Measurements from ENCODE around the gene LRRC74A.

LRRC74A gene

GRCh38 chr14:76812093-76812421 is 14.2 kb upstream of the LRRC74A start:
- DNase-seq (ENCODE audit: low read depth, low spot score) = no peak
- H3K27ac ChIP-seq = no peak overlapping the region
- H3K9ac ChIP-seq (ENCODE audit: insufficient read length) = peak overlapping the region; percentile 80
- peaks cover 14% of the 10 kb centered on the region; the same call in 1 of the 2 replicates for H3K36me3 ChIP-seq (ENCODE audit: insufficient read depth, low read length)
- TF ChIP-seq EZH2 (IDR thresholded peaks at IDR 0.05) (no peak), FOXP2 (optimal IDR thresholded peaks at IDR 0.05; ENCODE audit: control extremely low read depth, extremely low read length, insufficient read depth) (no peak), POLR2AphosphoS5 (IDR thresholded peaks at IDR 0.05; ENCODE audit: borderline replicate concordance, low read depth, low read length) (no peak)
- no peaks in the 10 kb centered on the region for H3K9me3 ChIP-seq (ENCODE audit: low read depth, low read length)
- peak overlapping the region; percentile 91 for H3K4me3 ChIP-seq

DNA sequence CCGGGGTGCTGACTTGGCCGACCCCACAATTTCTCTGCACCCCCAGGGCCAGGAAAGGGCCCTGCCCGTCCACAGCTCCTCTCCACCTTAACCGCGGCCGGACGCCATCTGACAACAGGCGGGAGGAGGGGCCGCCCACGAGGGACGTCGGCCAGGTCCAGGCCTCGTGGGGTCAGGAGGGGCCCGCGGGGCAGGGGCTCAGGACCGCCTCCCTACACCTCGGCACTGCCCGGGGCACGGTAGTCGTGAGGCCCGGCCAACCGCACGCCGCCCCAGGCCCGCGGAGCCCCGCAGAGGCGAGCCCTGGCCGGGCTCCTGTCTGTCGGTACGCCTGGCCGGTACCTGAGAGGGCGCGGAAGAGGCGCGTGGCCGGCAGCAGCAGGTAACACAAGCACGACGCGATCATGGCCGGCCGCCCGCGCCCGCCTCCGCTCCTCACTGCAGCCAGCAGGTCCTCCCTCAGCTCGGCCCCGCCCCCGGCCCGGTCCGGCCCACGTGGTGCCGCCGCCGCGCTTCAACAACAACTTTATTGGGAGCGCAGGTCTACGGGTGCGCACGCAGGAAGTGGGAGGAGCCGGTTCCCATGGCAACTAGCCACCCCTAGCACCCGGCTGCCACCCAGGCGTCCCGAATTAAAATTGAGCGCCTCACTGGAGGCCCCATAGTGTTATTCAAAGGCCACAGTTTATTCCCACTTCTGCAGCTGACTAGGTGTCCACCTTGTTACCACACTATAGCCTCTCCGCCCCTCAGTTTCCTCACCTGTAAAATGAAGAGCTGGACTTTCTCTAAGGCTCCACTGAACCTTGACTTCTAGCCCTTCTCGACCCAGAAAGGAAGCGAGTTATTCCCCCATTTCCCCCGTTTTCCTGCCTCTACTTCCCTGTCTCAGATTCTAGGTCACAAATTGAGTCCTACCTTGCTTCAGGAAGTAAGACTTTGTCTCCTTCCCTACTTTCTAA is 13.5 kb upstream of the LRRC74A start, which contains the start of gene ANGEL1:
TSS of gene ANGEL1 (minus strand) at position 461 of the 962 bp plus-strand sequence. CDS start at position 406, 55 bp downstream.
- peak; percentile 79 for DNase-seq (ENCODE audit: low read depth, low spot score)
- Histone ChIP-seq H3K27ac (peak within 1 kb of the TSS; percentile 58; the same call in 1 of the 2 replicates), H3K36me3 (ENCODE audit: insufficient read depth, low read length) (peaks cover 8% of the 10 kb centered on the region; the same call in 1 of the 2 replicates), H3K9me3 (ENCODE audit: low read depth, low read length) (no peaks in the 10 kb centered on the region), H3K9ac (ENCODE audit: insufficient read length) (peak within 1 kb of the TSS; percentile 80), H3K4me3 (peak within 1 kb of the TSS; percentile 91)
- TF ChIP-seq FOXP2 (optimal IDR thresholded peaks at IDR 0.05; ENCODE audit: control extremely low read depth, extremely low read length, insufficient read depth) = no peak
- no peak for TF ChIP-seq EZH2 (IDR thresholded peaks at IDR 0.05)
- peak; percentile 86 for TF ChIP-seq POLR2AphosphoS5 (IDR thresholded peaks at IDR 0.05; ENCODE audit: borderline replicate concordance, low read depth, low read length)

DNA sequence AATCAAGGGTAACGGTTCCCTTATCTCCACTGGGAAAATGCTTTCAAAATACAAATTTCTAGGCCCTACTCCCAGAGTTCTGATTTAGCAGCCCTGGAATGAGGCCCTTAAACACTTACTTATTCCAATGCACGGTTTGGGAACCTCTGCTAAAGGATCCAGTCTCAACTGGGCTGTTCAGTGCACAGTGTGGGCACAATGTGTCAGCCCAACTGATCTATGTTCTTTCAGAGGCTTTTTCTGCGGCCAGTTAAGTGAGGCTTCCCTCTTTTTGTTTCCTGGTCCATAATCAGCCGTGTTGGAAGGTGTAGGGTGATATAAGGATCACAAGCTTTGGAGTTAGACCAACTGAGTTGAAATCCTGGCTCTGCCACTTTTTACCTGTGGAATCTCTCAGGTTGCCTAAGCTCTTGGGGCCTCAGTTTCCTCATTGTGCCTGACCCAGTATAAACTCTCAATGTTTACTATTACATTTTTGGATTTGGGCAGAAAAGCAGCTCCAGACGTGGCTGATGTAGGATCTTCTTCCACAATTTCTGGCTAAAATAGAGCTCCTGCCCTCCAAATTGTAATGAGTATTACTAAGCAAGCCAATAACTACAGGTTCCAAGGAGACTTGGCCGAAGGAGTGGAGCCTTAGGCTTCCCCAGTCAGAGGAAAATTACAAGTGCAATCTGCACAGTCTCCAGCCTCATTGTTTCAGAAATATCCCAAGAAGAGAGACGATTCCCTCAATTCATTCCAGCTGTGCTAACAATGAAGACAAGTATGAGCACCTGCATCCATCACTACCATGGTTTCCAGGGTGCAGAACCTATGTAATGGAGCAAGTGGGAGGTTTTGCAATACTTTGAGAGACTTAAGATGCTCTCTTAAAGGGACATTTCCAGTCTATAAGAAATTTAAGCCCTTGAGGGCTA is 11.2 kb upstream of the LRRC74A start:
- H3K9ac ChIP-seq (ENCODE audit: insufficient read length) = no peak overlapping the region
- no peak overlapping the region for H3K27ac ChIP-seq
- no peak for TF ChIP-seq POLR2AphosphoS5 (IDR thresholded peaks at IDR 0.05; ENCODE audit: borderline replicate concordance, low read depth, low read length)
- TF ChIP-seq EZH2 (IDR thresholded peaks at IDR 0.05) = no peak
- TF ChIP-seq FOXP2 (optimal IDR thresholded peaks at IDR 0.05; ENCODE audit: control extremely low read depth, extremely low read length, insufficient read depth) = no peak
- H3K9me3 ChIP-seq (ENCODE audit: low read depth, low read length) = no peaks in the 10 kb centered on the region
- no peak for DNase-seq (ENCODE audit: low read depth, low spot score)
- no peak overlapping the region for H3K4me3 ChIP-seq
- no peaks in the 10 kb centered on the region for H3K36me3 ChIP-seq (ENCODE audit: insufficient read depth, low read length)

GRCh38 chr14:76820700-76821099 is 5.5 kb upstream of the LRRC74A start:
- DNase-seq (ENCODE audit: low read depth, low spot score) = no peak
- Histone ChIP-seq H3K9ac (ENCODE audit: insufficient read length) (no peak overlapping the region), H3K27ac (no peak overlapping the region), H3K4me3 (no peak overlapping the region), H3K9me3 (ENCODE audit: low read depth, low read length) (no peaks in the 10 kb centered on the region), H3K36me3 (ENCODE audit: insufficient read depth, low read length) (no peaks in the 10 kb centered on the region)
- TF ChIP-seq POLR2AphosphoS5 (IDR thresholded peaks at IDR 0.05; ENCODE audit: borderline replicate concordance, low read depth, low read length) = no peak
- TF ChIP-seq EZH2 (IDR thresholded peaks at IDR 0.05) = no peak
- no peak for TF ChIP-seq FOXP2 (optimal IDR thresholded peaks at IDR 0.05; ENCODE audit: control extremely low read depth, extremely low read length, insufficient read depth)

DNA sequence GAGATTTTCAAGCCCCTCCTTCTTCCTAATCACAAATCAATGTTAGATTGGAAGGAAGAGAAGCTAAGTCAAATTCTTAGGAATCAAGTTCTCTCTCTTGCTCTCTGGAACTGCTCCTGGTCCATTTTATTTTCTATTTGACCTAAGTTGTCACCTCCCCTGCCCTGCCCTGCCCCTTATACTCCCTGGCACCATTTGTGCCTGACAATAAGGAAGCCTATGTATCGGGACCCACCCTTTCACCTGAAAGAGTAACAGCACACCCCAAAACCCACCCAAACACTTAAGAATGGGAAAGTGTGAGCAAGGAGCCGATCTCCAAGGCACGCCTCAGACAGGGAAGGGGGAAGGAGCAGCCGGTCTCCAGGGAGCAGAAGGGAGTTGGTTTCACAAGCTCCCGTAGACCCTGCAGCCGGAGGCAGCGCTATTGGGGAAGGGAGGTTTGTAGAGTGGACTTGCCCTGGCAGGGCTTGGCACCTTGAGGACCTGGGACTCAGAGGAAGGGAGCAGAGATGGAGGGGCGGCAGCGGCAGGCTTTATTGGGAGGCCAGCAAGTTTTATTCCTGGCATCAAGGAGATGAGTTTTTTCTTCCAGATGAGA is 1.6 kb downstream of the LRRC74A start:
- Histone ChIP-seq H3K9me3 (ENCODE audit: low read depth, low read length) (no peaks in the 10 kb centered on the region), H3K9ac (ENCODE audit: insufficient read length) (no peak overlapping the region), H3K4me3 (no peak overlapping the region), H3K36me3 (ENCODE audit: insufficient read depth, low read length) (no peaks in the 10 kb centered on the region), H3K27ac (no peak overlapping the region)
- TF ChIP-seq POLR2AphosphoS5 (IDR thresholded peaks at IDR 0.05; ENCODE audit: borderline replicate concordance, low read depth, low read length) (no peak), EZH2 (IDR thresholded peaks at IDR 0.05) (no peak), FOXP2 (optimal IDR thresholded peaks at IDR 0.05; ENCODE audit: control extremely low read depth, extremely low read length, insufficient read depth) (no peak)
- no peak for DNase-seq (ENCODE audit: low read depth, low spot score)

DNA sequence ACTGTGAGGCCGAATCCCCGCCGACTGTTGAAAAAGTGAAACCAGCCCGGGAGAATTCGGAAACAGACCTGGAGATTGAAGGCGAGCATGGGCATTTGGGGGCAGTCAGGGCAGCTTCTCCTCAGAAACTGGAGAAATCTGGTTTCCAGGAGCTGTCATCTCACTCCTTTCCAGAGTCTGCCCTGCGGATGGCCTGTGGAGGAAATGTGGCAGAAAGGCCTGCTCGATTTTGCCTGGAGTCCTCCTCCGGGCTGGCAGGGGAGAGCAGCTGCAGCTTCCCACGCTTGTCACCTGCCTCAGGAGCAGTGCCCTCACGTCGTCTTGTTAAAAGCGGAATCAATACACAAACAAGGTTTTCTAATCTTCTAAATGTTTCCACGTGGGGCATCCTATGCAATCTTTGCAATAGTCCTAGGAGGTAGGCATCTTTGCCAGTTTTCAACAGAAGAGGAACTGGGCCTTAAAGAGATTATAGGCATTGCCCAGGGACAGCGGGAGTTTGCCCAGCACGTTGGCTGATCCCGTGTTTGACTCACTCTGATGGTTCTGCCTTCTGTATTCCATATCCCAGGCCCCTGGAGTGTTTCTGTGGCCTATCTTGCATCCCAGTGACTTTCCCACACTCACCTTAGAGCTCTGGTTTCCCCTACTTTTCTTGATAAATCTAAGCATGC is 2.3 kb downstream of the LRRC74A start:
- H3K27ac ChIP-seq = no peak overlapping the region
- H3K4me3 ChIP-seq = no peak overlapping the region
- no peaks in the 10 kb centered on the region for H3K9me3 ChIP-seq (ENCODE audit: low read depth, low read length)
- no peak overlapping the region for H3K9ac ChIP-seq (ENCODE audit: insufficient read length)
- H3K36me3 ChIP-seq (ENCODE audit: insufficient read depth, low read length) = no peaks in the 10 kb centered on the region
- DNase-seq (ENCODE audit: low read depth, low spot score) = no peak
- no peak for TF ChIP-seq EZH2 (IDR thresholded peaks at IDR 0.05)
- no peak for TF ChIP-seq FOXP2 (optimal IDR thresholded peaks at IDR 0.05; ENCODE audit: control extremely low read depth, extremely low read length, insufficient read depth)

DNA sequence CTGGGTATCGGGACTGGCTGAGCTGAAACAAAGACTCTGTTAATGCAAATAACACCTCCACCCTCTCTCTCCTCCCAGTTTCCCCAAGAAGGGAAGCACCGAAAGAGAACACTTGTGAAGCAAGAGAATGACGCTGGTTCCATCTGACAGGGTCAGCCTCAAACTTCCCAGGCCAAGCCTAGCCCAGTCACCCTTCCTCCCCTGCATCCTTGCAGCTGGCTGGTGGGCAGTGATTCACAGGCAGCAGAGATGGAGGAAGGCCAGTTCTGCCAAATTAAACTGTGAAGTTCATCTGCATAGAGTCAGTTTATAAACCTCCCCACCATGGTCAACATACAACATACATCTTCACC is 2.8 kb downstream of the LRRC74A start:
- TF ChIP-seq POLR2AphosphoS5 (IDR thresholded peaks at IDR 0.05; ENCODE audit: borderline replicate concordance, low read depth, low read length) = no peak
- no peak for TF ChIP-seq FOXP2 (optimal IDR thresholded peaks at IDR 0.05; ENCODE audit: control extremely low read depth, extremely low read length, insufficient read depth)
- TF ChIP-seq EZH2 (IDR thresholded peaks at IDR 0.05) = no peak
- DNase-seq (ENCODE audit: low read depth, low spot score) = no peak
- Histone ChIP-seq H3K27ac (no peak overlapping the region), H3K36me3 (ENCODE audit: insufficient read depth, low read length) (no peaks in the 10 kb centered on the region), H3K4me3 (no peak overlapping the region), H3K9me3 (ENCODE audit: low read depth, low read length) (no peaks in the 10 kb centered on the region), H3K9ac (ENCODE audit: insufficient read length) (no peak overlapping the region)

Data from SK-N-MC (cell line).